ENCODE results near the gene CHST1.

CHST1 gene

GRCh38 chr11:45617871-45618601, 47.4 kb downstream of the CHST1 start:
- Mint-ChIP-seq H3K27ac (no peak overlapping the region), H3K9me3 (peaks cover 6% of the 10 kb centered on the region), H3K27me3 (peaks cover 49% of the 10 kb centered on the region), H3K4me3 (no peak overlapping the region), H3K4me1 (ENCODE audit: low read depth) (no peaks in the 10 kb centered on the region), H3K36me3 (ENCODE audit: low read depth) (no peaks in the 10 kb centered on the region)
- DNase-seq: no peak

DNA sequence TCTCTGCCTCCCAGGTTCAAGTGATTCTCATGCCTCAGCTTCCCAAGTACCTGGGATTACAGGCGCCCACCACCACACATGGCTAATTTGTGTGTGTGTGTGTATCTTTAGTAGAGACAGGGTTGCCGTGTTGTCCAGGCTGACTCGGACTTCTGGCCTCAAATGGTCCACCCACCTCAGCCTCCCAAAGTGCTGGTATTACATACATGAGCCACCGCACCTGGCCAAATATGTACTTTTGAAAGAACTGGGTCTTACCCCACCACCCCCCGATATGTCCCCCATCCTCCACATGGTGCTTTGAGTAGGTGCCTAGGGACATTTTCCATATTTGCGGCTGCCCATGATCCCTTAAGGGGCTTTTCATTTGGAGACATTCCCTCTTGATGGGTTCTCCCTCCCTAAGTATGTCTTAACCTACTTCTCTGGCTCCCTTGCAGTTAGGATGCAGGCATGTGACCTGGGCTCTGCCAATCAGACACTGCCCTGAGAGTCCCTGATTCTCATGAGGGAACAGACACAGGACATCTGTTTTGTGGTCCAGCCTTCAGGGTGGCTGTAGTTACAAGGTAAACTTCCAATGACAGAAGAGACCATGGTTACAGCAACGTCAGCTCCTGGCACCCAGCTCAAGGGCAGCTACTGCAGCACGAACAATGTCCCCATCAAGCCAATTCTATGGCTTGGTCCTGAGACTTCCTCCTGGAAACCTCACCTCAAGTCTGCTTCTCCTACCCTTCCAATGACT, 48.4 kb downstream of the CHST1 start:
- no peak for DNase-seq
- Mint-ChIP-seq H3K4me1 (ENCODE audit: low read depth) (no peaks in the 10 kb centered on the region), H3K27me3 (peaks cover 43% of the 10 kb centered on the region), H3K27ac (no peak overlapping the region), H3K36me3 (ENCODE audit: low read depth) (no peaks in the 10 kb centered on the region), H3K4me3 (no peak overlapping the region), H3K9me3 (peaks cover 6% of the 10 kb centered on the region)

DNA sequence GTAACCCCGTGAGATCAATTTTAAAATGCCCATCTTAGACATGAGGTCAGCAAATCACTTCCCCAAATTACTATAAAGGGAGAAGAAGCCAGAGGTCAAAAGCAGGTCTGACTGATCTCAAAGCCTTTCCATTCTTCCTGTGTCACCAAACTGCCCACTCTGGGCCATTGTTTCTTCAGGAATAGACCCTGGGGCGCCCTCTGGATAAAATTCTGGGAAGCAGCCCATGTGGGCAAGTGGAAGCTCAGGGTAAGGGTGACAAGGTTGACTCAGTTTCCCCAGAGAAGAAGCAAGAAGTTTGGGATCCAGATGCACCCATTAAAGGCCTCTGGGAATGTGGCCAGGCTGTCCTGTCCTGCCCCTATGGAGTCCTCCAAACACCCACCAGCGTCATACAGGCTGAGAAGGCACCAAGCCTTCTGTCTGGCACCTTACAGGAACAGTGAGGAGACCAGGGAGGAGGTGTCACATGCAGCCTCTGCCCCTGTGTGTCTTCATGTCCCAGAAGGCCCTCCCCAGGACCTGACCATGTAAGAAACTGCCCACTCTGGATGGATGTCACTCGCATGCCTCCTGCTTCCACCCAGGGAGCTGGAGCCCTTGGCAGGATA, 50.1 kb downstream of the CHST1 start:
- Mint-ChIP-seq H3K9me3 (no peaks in the 10 kb centered on the region), H3K4me1 (ENCODE audit: low read depth) (no peaks in the 10 kb centered on the region), H3K27ac (no peak overlapping the region), H3K36me3 (ENCODE audit: low read depth) (no peaks in the 10 kb centered on the region), H3K27me3 (peaks cover 39% of the 10 kb centered on the region), H3K4me3 (no peak overlapping the region)
- DNase-seq: no peak

GRCh38 chr11:45614196-45614828, 51.1 kb downstream of the CHST1 start:
- Mint-ChIP-seq H3K36me3 (ENCODE audit: low read depth) (no peaks in the 10 kb centered on the region), H3K4me3 (no peak overlapping the region), H3K4me1 (ENCODE audit: low read depth) (no peaks in the 10 kb centered on the region), H3K27me3 (peaks cover 37% of the 10 kb centered on the region), H3K27ac (no peak overlapping the region), H3K9me3 (no peaks in the 10 kb centered on the region)
- no peak for DNase-seq

- H3K4me1 Mint-ChIP-seq (ENCODE audit: low read depth): no peaks in the 10 kb centered on the region
- no peak overlapping the region for H3K27ac Mint-ChIP-seq
- peaks cover 37% of the 10 kb centered on the region for H3K27me3 Mint-ChIP-seq
- no peaks in the 10 kb centered on the region for H3K36me3 Mint-ChIP-seq (ENCODE audit: low read depth)
- H3K9me3 Mint-ChIP-seq: no peaks in the 10 kb centered on the region
- H3K4me3 Mint-ChIP-seq: no peak overlapping the region
- DNase-seq: no peak
Measured at GRCh38 chr11:45610627-45611026, 54.8 kb downstream of the CHST1 start.

DNA sequence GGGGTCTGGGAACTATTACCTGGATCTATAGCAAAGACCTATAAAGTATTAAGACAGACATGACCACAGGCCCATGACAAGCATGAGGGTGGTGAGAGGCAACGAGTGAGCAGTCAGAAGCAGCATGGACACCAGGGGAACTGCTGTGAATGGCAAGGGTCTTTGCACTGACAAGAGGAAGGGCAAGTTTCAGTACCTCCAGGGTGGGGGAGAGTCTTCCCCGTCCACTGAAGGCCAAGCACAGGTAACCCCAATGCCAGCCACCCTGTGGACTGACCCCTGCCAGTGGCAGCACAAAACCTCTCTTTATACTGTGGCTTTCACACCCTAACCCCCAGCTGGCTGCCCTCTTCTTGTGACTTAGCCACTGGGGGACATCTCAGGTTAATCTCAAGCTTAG, 55.5 kb downstream of the CHST1 start:
- no peak for DNase-seq
- peaks cover 44% of the 10 kb centered on the region for H3K27me3 Mint-ChIP-seq
- H3K4me1 Mint-ChIP-seq (ENCODE audit: low read depth): no peaks in the 10 kb centered on the region
- H3K36me3 Mint-ChIP-seq (ENCODE audit: low read depth): no peaks in the 10 kb centered on the region
- H3K9me3 Mint-ChIP-seq: no peaks in the 10 kb centered on the region
- H3K27ac Mint-ChIP-seq: no peak overlapping the region
- H3K4me3 Mint-ChIP-seq: no peak overlapping the region

DNA sequence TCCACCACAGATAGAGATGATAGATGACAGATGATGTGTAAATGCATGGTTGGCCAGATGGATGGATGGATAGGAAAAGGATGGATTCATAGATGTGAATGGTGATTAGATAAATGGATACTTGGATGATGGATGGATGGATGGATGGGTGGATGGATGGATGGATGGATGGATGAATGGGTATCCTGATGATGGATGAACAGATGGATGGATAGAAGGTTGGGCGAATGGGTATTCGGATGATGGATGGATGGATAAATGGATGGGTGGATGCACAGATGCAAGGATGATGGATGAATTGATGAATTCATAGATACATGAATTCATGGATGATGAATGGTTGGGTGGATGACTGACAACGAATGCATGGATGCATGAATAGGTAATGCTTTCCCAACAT, 56.1 kb downstream of the CHST1 start:
- Mint-ChIP-seq H3K4me1 (ENCODE audit: low read depth) (no peaks in the 10 kb centered on the region), H3K9me3 (no peaks in the 10 kb centered on the region), H3K27ac (no peak overlapping the region), H3K27me3 (peaks cover 44% of the 10 kb centered on the region), H3K4me3 (no peak overlapping the region), H3K36me3 (ENCODE audit: low read depth) (no peaks in the 10 kb centered on the region)
- no peak for DNase-seq

GRCh38 chr11:45607995-45608394, 57.4 kb downstream of the CHST1 start:
- Mint-ChIP-seq H3K36me3 (ENCODE audit: low read depth) (no peaks in the 10 kb centered on the region), H3K27ac (no peak overlapping the region), H3K9me3 (no peaks in the 10 kb centered on the region), H3K27me3 (peaks cover 52% of the 10 kb centered on the region), H3K4me1 (ENCODE audit: low read depth) (no peaks in the 10 kb centered on the region), H3K4me3 (no peak overlapping the region)
- DNase-seq: no peak

DNA sequence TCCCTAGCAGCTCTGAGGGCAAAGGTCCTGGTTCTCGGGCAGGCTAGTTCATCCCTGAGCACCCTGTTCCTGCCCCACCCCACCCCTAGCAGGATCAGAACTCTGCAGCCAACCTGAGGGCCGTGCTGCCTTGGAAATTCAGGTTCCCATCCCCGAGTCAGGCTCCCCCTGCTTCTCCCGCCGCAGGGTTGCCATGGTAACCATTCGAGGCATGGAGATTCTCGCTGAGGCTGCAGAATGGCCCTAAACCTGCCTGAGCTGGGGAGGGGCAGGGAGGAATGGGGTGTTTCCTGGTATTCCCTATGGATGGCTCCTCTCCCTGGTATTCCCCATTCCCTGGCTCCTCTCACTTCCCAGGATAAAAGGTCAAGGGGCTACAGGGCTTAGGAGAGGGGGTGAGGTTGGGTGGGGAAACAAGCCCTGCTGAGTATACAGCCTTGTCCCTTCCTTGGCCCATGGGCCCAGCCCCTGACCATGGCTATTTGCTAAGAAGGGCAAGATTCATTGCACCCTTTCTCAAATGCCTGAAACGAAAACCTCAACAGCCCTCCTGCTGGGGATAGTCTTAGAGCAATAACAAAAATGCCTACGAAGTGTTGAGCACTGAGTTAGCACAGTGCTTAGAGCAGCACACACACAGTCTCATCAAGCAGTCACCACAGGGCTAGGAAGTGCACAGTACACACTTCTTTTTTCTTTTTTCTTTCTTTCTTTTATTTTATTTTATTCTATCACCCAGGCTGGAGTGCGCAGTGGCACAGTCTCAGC, 58.7 kb downstream of the CHST1 start:
- H3K36me3 Mint-ChIP-seq (ENCODE audit: low read depth): no peaks in the 10 kb centered on the region
- H3K27me3 Mint-ChIP-seq: peaks cover 54% of the 10 kb centered on the region
- H3K4me1 Mint-ChIP-seq (ENCODE audit: low read depth): no peaks in the 10 kb centered on the region
- no peak overlapping the region for H3K27ac Mint-ChIP-seq
- no peaks in the 10 kb centered on the region for H3K9me3 Mint-ChIP-seq
- no peak for DNase-seq
- no peak overlapping the region for H3K4me3 Mint-ChIP-seq

DNA sequence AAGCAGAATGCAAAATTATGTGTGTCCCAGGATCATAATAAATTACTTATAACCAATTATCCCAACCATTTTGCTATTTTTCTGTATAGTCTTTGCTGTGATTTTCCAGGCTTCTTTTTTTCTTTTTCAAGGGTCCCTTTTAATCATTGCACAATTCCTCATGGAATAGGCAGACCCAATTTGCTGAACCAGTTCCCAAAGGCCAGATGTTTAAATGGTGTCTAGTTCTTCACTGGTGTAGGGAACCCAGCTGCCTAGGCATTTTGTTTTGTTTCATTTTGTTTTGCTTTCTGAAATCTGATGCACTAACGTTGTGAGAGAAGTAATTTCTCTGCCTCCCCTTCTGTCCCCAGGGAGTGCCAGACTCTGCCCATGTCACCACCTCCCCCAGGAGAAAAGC, 60.4 kb downstream of the CHST1 start:
- Mint-ChIP-seq H3K36me3 (ENCODE audit: low read depth) (no peaks in the 10 kb centered on the region), H3K9me3 (no peaks in the 10 kb centered on the region), H3K27ac (no peak overlapping the region), H3K4me1 (ENCODE audit: low read depth) (no peaks in the 10 kb centered on the region), H3K4me3 (no peak overlapping the region), H3K27me3 (peaks cover 55% of the 10 kb centered on the region)
- no peak for DNase-seq

DNA sequence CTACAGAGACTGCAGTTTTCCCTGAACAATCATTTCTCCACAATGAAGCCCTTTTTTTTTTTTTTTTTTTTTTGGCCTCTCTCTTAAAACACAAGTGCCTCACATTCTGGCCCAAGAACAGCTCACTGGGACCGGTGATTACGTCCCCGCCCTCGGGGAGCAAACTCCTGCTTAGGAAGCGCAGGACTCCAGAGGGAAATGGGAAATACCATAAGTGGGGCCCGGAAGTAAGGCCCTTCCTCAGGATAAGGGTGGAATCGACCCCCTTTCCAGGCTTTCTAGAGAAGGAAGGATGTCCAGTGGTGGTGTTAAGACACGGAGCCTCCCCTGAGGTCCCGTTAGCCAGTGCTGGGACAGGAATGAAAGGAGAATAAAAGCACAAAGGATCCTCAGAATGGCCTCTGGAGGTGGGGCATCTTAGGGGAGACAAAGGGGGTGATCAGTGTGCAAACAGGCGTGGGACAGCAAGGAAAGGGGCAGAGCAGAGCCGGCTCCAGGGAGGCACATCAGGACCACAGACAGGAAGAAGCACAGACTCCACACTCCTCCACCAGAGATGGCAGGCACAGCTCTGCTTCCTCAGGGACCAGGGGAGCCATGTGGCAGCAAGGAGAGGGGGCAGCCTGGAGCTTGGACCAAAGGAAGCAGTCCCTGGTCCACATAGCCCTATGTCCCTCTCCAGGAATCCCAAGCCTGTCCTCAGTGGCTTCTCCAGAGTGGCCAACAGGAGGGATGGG, 61.3 kb downstream of the CHST1 start:
- H3K9me3 Mint-ChIP-seq: no peaks in the 10 kb centered on the region
- H3K4me1 Mint-ChIP-seq (ENCODE audit: low read depth): no peaks in the 10 kb centered on the region
- no peak for DNase-seq
- no peak overlapping the region for H3K27ac Mint-ChIP-seq
- H3K4me3 Mint-ChIP-seq: no peak overlapping the region
- H3K27me3 Mint-ChIP-seq: peaks cover 47% of the 10 kb centered on the region
- no peaks in the 10 kb centered on the region for H3K36me3 Mint-ChIP-seq (ENCODE audit: low read depth)

DNA sequence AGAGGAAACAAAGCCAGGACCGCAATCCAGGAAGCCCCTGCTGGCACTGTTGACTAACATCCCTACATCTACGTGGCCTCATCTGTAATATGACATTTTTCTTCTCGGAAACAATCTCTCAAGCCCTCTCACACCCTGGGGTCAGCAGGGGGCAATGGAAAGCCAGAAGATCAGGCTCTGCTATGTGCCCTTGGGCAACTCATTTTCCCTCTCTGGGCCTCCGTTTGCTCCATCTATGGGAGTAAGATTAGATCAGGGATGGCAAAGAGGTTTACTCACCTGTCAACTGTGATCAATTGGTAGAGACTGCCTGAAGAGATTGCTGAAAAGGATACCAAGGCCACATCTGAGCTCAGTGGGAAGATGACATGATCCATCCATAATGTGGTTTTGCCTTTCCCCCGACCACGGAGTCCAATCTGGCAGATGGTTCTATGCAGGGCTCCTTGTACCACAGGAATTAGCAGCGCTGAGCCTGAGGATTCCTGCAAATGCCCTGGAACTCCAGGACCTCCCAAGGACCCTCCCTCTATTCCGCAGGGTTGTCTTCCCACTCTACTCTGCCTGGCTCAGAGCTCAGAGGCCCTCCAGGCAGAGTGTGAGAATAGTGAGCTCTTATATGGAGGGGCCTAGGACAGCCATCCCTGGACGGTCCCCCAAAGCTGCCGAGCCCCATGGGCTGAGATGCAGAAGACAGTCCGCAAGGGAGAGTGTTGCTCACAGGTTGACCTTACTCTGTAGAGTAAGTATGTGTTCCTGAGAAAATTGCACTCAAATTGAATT, 66.1 kb downstream of the CHST1 start:
- Mint-ChIP-seq H3K27ac (no peak overlapping the region), H3K4me3 (no peak overlapping the region), H3K36me3 (ENCODE audit: low read depth) (no peaks in the 10 kb centered on the region), H3K4me1 (ENCODE audit: low read depth) (no peaks in the 10 kb centered on the region), H3K27me3 (peaks cover 38% of the 10 kb centered on the region), H3K9me3 (no peaks in the 10 kb centered on the region)
- no peak for DNase-seq
